ENCODE measurements around the gene PRKRIP1.
"Not testable (repeated sequence)": the region's sequence is repeated elsewhere in the genome, so short reads cannot be mapped to it uniquely, and the experiment has no call there.

The PRKRIP1 gene, protein sequence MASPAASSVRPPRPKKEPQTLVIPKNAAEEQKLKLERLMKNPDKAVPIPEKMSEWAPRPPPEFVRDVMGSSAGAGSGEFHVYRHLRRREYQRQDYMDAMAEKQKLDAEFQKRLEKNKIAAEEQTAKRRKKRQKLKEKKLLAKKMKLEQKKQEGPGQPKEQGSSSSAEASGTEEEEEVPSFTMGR

DNA sequence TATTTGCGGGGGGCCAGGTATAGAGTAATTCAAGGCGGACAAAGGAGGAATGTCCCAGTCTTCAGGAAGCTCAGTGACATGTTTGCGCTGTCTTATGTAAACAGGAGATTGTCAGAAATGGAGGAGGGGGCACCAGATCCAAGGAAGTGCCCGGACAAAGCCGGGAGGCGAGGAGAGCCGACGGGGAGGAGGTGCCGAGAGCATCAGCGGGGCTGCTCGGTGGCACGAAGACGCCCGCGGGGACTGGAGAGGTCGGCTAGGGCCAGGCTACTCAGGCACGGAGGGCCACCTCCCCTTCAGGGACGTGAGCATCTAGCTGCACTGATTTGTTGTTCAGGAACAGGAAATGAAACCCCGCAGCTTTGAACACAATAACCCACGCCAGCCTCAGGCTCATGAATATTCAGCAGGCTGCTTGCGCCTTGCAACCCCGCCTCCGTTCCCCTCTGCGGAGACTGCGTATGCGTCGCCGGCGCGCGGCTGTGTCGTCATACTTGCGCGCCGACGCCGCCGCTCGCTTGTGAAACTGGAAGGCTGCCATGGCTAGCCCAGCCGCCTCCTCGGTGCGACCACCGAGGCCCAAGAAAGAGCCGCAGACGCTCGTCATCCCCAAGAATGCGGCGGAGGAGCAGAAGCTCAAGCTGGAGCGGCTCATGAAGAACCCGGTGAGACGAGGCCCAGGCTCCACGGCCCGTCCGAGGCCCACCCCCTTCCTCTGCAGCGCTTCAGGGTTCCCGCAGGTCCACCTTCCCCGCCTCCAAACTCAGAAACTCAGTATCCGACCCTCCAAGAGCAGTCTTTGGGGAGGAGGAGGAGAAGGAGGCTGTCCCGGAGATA is at the start of gene PRKRIP1:
Gene PRKRIP1, plus strand, starts transcription at position 491 of the 837 bp plus-strand sequence. Its CDS starts 49 bp downstream, at position 540.
- peak; percentile 94 for FAIRE-seq
- peak; percentile 83 for DNase-seq (ENCODE audit: extremely low spot score, insufficient read length, low read depth)

DNA sequence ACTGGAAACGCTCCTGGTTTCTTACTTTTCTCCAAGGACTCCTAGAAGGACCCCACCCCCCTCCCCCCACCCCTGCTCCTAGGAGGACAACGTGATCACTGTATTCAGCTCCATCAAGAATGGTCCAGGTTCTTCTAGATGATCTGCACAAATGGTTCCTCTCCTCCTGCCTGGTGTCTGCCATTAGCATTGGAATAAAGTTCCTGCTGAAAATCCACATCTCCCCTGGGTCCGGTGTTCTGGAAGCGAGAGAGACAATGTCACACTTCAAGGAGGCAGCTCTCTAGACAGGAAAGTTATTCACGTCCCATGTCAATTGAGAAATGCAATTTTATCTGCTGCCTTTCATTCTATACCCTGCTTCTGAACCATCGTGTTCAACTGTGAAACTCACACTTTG is 49.2 kb upstream of the PRKRIP1 start:
- not testable (repeated sequence) for FAIRE-seq; DNase-seq (ENCODE audit: extremely low spot score, insufficient read length, low read depth)

DNA sequence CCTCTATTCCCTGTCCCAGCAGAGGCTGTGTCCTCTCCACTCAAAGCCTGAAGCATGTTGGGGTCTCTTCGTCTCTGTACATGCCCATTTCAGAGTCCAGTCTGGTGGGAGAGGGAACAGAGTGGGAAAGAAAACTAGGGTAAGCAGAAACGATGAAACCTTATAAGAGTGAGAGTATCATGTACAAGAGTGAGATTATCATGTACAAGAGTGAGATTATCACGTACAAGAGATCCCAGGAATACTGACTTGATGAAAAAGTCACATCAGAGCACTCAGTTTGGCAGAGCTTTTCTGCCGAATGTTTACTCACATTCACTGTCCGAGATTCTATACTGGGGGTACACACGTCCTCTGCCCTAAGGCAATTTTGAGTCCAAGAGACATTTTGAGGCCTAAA is 39.8 kb upstream of the PRKRIP1 start, which contains the start of gene SPDYE6:
Gene SPDYE6, minus strand, starts transcription at position 101 of the 400 bp plus-strand sequence. CDS start 421 bp downstream, outside the sequence.
- not testable (repeated sequence) for FAIRE-seq

DNA sequence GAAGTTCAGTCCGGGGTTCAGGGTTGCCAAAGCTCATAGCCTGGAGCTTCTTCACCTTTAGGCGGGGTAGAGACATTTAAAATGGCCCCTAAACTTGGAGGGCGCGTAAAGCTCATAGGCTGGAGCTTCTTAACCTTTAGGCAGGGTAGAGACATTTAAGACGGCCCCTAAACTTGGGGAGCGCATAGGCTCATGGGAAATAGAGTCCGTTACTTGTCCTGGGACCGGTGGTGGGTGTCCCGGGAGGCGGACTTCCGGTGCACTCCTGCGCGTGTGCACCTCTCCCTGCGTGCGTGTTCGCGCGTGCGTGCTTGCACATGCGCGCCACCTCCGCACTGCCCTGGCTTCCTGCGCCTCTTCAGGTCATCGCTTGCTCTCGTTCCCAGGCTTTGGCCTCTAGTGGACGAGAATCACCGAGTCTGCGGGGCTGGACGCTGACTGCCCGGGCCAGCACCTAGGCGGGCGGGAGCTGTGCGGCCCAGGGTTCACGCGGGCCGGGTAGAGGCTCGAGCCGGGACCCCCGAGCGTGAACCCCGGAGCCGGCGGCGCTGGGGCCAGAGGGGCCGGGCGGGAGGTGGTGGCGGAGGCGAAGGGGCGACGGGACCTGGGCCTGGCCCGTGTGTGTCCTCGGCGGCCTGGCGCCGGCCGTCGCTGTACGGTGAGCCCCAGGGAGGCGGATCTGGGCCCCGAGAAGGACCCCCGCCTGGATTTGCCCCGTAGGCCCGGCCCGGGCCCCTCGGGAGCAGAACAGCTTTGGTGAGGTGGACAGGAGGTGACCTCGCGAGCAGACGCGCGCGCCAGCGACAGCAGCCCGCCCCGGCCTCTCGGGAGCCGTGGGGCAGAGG is 32.4 kb upstream of the PRKRIP1 start:
- DNase-seq (ENCODE audit: extremely low spot score, insufficient read length, low read depth) = peak; percentile 65
- peak; percentile 63 for FAIRE-seq

More for the DNA sequence above, 39.8 kb upstream of the PRKRIP1 start, which contains the start of gene SPDYE6:
- not testable (repeated sequence) for DNase-seq (ENCODE audit: extremely low spot score, insufficient read length, low read depth)

DNA sequence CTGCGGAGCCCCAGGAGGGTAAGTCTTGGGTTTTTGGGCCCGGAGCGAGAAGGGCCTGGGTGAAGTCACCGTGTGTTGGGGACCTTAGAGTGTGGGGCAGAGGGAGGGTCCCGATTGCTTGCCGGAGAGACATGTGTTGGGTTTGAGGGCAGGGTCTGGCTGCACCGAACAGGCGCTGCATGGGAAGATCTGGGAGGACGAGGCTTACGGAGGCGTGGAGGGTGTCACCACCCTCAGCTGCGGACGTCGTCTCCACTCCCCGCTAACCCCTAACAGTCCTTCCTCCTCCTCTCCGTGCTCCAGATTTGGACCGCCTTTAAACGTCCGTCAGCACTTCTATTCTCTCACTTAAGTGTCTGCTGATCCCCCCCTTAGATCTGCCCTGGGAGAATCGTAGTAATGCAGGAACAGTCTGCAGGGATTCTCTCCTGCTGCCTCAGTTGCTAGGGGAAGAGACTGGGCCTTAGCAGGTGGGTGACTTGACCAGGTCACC is 31.7 kb upstream of the PRKRIP1 start:
- DNase-seq (ENCODE audit: extremely low spot score, insufficient read length, low read depth); FAIRE-seq: not testable (repeated sequence)

DNA sequence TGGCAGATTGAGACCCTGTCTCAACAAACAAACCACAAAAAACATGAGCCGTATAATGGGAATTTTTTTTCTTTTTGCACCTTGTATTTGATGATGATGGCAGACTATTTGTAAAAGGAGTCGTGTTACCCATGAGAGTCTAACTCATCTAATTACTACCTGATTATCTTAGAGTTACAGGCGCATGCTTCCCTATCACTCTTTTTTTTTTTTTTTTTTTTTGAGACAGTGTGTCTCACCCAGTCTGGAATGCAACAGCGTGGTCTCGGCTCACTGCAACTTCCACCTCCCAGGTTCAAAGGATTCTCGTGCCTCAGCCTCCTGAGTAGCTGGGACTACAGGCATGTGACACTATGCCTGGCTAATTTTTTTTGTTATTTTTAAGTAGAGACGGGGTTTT is 30.8 kb upstream of the PRKRIP1 start:
- FAIRE-seq; DNase-seq (ENCODE audit: extremely low spot score, insufficient read length, low read depth): not testable (repeated sequence)

DNA sequence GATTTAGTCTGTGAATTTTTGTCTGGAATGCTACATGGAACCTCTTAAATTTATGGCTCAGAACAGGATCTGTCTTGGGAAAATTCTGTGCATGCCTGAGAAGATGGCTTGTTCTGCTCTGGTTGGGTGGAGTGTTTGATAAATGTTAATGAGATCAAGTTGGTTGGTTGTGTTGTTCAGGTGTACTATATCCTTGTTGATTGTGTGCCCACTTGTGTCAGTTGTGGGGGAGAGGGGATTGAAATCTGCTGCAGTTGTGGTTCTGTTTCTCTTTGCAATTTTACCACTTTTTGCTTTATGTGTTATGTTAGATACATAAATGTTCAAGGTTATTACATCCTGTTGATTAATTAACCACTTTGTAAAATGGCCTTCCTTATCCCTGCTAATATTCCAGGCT is 26.1 kb upstream of the PRKRIP1 start:
- FAIRE-seq = not testable (repeated sequence)

DNA sequence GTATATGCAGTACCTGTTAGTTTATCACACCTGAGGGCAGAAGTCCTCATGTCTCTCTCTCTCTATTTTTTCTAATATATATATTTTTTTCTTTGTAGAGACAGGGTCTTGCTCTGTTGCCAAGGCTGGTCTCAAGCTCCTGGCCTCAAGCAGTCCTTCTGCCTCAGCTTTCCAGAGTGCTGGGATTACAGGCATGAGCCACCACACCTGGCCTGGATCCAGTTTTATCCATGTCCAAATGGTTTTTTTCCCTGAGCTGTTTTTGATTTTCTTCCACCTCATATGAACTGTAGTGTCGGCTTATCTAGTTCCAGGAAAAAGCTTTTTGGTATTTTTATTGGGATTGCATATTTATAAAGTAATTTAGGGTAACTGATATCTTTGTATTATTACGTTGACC is 23.4 kb upstream of the PRKRIP1 start:
- not testable (repeated sequence) for FAIRE-seq; DNase-seq (ENCODE audit: extremely low spot score, insufficient read length, low read depth)

More for the DNA sequence above, 26.1 kb upstream of the PRKRIP1 start:
- DNase-seq (ENCODE audit: extremely low spot score, insufficient read length, low read depth) = not testable (repeated sequence)

DNA sequence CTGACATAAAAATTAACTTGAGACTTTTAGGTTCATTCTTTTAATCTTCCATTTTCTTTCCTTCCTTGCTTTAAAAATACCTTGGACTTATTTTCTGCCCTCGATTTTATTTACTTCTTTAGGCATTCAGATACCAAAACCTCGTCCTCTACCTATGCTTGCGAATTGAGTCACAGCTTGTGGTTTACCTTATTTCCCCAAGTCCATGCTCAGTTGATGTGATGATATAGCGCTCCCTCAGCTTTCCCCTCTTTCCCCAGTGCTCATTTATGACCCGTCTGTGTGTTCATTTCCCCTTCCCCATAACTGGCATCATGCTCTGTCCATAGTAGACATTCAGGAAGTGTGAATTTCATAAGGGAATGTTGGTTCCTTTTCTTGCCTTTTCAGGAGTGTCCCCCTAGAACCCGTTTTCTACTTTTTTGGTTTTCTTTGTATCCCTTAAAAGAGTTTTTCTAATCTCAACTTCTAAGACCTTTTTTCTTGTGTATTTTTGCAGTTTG is 19.1 kb upstream of the PRKRIP1 start:
- no peak for FAIRE-seq
- DNase-seq (ENCODE audit: extremely low spot score, insufficient read length, low read depth) = no peak

DNA sequence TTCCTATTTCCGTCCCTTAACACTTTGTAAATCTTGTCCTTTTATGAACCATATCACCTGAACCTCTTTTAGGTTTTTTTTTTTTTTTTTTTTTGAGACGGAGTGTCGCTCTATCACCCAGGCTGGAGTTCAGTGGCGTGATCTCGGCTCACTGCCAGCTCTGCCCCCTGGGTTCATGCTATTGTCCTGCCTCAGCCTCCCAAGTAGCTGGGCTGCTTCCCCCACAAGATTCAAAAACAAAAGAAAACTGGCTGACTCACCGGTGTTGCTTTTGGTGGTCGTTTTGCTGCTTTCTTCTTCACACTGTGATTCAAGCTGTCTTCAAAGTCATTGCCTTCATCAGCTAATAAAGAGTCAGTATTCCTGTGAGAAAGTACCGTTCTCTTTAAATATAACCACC is 15.3 kb upstream of the PRKRIP1 start:
- FAIRE-seq = not testable (repeated sequence)

DNA sequence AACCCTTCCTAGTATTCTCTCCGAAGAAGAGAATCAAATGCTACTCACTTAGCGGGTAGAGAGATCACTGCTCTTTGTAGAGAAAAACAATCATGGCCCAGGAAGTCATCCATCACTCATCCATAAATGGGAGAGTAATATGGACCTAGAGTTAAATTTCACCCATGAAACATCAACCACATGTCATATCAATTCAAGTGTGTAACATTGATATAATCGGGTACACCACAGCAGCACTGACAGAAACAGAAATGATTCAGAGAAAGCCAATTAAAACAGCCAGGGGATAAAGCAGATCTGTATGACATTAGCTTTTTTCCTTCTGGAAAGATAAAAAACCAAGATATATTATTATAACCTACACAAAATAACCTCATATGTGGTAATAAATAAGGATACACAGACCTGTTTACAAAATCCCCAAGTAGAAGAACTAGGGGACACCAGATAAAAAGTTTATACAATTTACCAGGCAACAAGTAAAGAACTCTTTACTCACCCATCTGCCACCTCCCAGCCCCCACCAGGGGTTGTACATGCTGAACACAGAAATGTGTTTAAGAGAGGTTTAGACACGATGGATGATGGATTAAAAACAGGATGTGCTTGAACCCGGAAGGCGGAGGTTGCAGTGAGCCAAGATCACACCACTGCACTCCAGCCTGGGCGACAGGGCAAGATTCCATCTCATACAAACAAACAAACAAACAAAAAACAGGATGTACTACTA is 14.3 kb upstream of the PRKRIP1 start:
- not testable (repeated sequence) for FAIRE-seq

More for the DNA sequence above, 15.3 kb upstream of the PRKRIP1 start:
- DNase-seq (ENCODE audit: extremely low spot score, insufficient read length, low read depth) = not testable (repeated sequence)

DNA sequence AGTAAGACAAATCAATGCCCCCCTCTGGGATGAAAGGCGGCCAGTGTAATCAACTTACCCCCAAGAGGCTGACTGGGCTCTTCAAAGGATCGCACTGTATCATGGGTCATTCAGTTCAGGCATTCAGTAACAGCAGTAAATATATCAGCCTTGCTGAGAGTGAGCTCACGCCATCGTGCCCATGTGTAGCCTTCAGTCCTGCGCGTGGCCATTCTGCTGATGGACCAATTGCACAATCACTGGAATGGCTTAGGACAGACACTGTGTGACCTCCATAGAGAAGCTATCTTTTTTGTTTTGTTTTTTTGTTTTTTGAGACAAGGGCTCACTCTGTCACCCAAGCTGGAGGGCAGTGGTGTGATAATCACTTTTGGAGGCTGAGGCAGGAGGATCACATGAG is 9.1 kb upstream of the PRKRIP1 start:
- DNase-seq (ENCODE audit: extremely low spot score, insufficient read length, low read depth) = no peak
- no peak for FAIRE-seq

More for the DNA sequence above, 14.3 kb upstream of the PRKRIP1 start:
- not testable (repeated sequence) for DNase-seq (ENCODE audit: extremely low spot score, insufficient read length, low read depth)

DNA sequence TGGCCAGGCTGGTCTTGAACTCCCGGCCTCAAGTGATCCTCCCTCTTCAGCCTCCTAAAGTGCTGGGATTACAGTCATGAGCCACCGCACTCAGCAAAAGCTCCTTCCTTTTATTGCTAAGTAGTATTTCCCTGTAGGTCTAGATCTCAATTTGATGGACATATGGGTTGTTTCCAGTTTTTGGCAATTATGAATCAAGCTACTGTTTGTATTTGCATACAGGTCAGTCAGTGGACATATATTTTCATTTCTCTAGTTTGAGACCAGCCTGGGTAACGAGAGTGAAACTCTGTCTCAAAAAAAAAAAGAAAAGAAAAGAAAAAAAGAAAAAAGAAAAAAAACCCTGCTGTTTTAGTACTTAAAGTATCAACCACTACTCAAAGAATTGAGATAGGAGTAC is 6.4 kb upstream of the PRKRIP1 start:
- FAIRE-seq (no peak), DNase-seq (ENCODE audit: extremely low spot score, insufficient read length, low read depth) (no peak)

DNA sequence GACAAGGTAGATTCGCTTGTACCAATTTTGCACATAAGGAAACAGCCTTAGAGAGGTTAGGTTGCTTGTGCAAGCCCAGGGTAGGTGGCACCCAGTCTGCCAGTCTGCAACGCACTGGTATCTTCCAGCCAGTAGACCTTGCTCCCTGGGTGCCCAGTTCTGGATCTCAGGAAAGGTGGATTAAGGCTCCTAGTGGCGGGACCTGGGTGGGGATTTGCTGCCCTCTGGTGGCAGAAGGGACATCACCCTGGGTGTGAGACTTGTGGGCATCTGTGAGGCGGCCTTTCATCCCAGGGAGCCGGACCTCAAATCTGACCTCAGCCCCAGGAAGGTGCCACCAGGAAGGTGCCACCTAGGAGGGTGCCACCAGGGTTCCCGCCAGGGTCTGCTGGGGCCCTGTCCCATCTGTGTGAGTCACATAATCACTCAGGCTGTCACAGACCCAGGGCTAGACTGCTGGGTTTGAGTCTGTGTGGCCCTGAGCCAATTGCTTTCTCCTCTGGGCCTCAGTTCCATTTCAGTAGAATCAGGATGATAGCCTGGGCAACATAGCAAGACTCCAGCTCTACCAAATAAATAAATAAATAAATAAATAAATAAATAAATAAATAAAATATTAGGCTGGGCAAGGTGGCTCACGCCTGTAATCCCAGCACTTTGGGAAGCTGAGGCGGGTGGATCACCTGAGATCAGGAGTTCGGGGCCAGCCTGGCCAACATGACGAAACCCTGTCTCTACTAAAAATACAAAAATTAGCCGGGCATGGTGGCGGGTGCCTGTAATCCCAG is 5.3 kb upstream of the PRKRIP1 start:
- DNase-seq (ENCODE audit: extremely low spot score, insufficient read length, low read depth) = no peak
- FAIRE-seq = peak; percentile 83

DNA sequence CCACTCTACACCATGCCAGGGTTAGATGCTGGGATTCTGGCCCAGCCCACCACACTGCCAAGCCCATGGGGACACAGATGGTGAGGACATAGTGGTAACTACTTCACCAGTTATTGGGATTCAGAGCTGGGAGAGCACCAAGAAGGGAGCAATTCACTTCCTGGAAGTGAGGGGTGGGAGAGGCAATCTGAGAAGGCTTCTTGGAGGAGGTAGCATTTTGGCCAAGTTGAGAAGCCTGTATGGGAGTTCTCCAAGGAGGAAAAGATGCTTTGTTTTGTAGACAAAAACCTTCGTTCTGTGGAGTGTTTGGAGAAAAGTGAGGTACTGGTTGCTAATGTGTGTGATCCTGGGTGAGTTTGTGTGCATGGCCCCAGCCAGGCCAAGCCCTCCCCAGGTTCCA is 3.8 kb upstream of the PRKRIP1 start:
- FAIRE-seq = no peak
- DNase-seq (ENCODE audit: extremely low spot score, insufficient read length, low read depth) = no peak

DNA sequence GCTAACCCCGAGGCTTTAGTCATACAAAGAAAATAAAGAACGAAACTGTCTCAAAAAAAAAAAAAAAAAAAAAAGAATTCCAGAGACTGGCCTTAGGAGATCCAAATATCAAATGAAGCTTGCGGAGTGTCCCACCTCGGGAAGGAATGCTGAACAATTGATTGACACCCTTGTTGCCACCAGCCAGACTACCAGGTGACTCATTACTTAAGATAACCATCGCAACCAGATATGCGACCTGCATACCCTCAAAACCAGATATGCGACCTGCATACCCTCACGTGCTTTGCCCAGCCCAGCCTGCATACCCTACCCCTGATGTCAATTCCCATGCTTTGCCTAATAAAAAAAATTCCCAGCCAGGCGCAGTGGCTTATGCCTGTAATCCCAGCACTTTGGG is 2.7 kb upstream of the PRKRIP1 start:
- FAIRE-seq (no peak), DNase-seq (ENCODE audit: extremely low spot score, insufficient read length, low read depth) (no peak)

DNA sequence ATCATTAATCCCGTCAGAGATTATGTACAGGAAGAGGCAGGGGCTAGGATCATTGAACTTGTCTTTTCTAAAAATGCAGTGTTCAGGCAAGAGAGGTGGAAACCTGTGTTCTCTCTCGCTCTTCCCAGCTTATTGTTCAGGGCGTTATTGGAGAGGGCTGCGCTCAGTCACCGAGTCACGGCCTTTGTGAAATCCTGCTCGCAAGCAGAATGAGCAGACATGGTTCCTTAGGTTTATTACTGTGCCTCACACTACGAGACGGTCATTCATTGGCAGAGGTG is 631 bp upstream of the PRKRIP1 start:
- no peak for FAIRE-seq

DNA sequence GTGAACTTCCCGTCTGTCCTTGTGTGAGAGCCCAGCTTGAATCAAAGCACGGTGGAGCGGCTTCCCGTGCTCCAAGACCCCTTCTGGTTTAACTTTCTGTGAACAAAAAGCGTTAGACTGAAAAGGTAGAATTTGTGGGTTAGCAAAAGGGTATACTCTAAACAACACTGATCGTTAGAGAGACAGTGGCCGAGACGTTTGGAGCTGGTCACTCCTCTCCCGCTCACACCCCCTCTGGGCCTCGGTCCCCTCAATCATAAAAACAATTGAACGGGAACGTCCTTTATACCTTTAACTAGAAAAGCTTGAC is 502 bp downstream of the PRKRIP1 start:
- DNase-seq (ENCODE audit: extremely low spot score, insufficient read length, low read depth) (no peak), FAIRE-seq (no peak)

More for the DNA sequence above, 631 bp upstream of the PRKRIP1 start:
- DNase-seq (ENCODE audit: extremely low spot score, insufficient read length, low read depth) = no peak

DNA sequence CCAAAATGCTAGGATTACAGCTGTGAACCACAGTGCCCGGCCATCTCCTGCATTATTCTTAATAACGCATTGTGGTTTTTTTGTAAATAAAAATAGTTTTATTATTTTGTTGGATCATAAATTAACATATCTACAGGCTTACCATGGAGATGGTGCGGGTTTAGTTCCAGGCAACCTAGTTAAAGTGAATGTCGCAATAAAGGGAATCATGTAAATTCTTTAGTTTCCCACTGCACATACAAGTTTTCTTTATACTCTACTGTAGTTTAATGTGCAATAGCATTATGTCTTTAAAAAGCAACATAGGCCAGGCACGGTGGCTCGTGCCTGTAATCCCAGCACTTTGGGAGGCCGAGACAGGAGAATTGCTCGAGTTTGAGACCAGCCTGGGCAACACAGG is 2.4 kb downstream of the PRKRIP1 start:
- no peak for FAIRE-seq
- DNase-seq (ENCODE audit: extremely low spot score, insufficient read length, low read depth) = no peak

Data from GM18507 (cell line).